GM19468 (cell line): ENCODE data around the gene KRTAP4-16.
"Not testable (repeated sequence)": the region's sequence is repeated elsewhere in the genome, so short reads cannot be mapped to it uniquely, and the experiment has no call there.

Experiments
- ATAC-seq: cut with Tn5 transposase; IDR thresholded peaks from one replicate; pipeline ENCODE4 v1.9.1; 2021; ENCODE audit warnings: mild to moderate bottlenecking, moderate library complexity, moderate number of reproducible peaks; ENCODE audit not compliant: unreplicated experiment; ENCODE audit errors: extremely low read depth

KRTAP4-16 gene

DNA sequence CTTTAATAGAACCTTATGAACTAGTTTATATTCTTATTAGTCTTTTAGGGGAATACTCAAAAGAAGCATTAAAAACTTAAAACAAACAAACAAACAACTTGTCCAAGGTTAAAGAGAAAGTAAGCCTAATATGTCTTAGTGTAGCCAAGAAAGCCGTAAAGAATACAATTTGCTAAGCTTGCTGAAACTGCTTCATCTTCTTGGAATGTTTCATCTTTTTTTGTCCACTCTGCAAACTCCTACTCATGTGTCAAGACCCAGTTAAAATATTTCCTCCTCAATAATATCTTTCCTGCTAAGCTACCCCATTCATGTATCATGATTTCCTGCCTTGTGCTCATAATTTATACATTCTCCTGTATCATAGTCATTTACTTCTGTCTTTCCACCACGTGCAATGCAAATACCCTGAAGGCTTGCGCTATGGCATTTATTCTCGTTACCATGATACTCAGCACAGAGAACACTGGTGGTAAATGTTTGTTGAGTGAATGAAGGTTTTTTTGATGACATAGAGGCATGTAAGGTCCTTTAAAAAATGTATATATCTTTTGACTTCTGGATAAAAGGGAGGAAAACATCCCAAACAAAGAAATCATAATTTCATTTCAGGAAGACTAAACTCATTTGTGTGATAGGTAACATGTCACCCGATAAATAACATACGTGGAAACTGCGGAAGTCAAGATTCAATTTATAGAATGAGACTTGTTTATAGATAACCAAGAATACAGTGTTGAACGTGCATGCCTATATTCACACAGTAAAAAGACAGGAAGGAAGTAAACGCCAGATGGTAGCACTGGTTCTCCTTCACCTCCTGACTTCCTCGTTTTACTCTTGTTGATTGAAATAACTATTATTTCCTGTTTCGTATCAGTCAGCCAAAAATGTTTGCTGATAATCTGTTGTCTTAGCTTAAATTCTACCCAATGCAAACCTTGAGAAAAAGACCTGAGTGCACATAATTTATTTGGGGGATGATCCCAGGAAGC lies 18.0 kb upstream of the KRTAP4-16 start:
- not testable (repeated sequence) for ATAC-seq

- ATAC-seq = no peak
These were observed 16.7 kb upstream of the KRTAP4-16 start for GRCh38 chr17:41118721-41119120.

- ATAC-seq = not testable (repeated sequence)
These were observed 15.9 kb upstream of the KRTAP4-16 start, which contains the start of gene KRTAP4-11 for GRCh38 chr17:41117846-41118386. TSS of gene KRTAP4-11 (minus strand) at chr17:41118373. CDS start at chr17:41118315, 58 bp downstream.

DNA sequence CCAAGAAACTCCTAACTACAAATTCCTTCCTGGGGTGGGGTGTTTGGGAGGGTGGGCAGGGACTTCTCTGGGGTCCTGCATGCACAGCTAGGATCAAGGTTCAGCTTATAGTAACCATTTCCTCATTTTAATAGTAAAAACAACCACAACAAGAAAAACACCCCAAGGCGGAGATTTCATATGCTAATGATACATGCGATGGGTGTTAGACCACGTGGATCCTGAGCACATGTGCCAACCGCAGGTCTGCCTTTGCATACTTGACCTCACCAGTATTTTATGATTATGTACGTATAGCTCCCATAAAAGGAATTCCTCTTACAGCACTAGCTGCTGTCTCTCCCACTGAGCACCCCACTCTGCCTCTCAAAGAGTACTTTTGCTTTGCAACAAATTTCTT lies 14.3 kb upstream of the KRTAP4-16 start:
- no peak for ATAC-seq

DNA sequence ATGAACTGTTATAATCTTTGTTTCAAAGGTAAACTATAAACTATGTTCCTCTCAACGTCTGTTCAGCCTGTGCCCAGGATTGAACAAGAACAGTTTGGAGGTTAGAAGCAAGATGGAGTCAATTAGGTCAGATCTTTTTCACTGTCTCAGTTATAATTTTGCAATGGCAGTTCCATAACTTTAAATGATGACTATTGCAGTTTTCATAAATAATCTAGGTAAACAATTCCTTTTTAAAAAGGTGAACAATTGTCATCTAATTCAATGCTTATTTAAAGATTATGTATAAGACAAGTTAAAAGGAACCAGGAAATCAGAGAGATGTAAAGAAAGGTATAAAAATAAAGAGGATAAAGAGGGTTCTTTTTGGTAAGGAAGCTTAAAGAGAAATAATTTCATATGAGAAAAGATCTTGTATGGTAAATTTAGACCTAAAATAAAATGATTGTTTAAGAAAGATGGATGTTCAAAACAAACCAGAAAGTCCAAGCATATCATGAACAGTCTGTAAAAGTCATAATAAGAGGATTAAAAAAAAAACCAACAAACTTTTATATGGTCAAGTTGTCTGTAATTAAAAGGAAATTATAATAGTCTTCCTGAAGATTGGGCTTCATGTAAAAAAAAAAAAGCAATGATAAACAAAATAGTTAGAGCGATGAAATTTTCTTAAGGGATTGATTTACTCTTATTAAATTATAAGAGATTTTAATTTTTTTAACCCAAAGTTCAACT lies 9.3 kb upstream of the KRTAP4-16 start:
- no peak for ATAC-seq

DNA sequence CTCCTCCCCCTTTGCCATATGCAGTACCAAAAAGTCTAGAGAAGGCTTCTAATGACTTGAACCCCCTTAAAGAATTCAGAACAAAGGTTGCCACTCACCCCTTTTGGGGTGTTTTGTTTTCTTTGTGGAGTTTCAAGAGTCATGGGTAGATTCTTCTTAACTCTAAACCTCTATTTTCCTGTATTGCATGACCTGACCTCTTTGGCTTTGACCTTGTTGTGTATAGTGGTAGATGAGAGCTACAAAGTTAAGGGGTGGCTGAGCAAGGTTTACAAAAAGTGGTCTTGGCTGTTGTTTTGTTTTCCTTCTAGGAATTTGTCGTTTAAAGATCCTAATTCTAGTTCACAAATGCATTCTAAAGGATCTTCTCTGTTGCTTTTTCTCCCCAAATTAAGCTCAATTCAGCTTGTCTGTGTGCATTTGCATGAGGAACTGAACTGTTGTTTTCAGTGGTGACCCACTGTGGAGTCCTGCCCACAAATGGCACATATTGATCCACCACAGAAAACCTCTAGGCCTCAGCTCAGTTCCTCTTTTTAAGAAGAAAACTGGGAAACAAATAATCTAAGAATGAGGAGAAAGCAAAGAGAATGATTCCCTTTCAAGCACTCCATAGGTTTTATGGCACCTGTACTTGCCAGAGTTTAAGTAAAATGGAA lies 6.8 kb upstream of the KRTAP4-16 start:
- not testable (repeated sequence) for ATAC-seq

DNA sequence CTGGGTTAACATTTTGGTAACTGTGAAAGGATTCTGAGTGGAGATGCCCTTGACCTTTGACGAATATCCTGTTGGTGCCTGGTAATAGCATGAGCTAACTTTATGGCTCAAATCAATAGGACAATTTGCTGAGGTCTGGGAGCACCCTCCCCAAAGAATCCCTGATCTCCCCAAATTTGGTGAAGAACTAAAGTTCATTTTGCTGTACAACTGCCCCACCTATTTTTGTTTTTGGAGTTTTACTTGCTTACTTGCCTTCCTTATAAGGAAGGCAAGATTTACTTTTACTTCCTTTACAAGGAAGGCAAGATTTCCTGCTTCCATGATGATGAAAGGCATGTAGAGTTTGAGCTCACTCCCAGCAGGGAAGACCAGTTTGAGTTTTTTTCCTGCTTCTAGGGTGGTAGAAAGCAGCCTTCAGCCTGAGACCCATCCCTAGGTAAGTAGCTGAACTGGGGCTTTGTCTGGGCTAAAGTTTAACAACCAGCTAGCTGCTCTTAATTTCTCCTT lies 6.0 kb upstream of the KRTAP4-16 start:
- no peak for ATAC-seq

DNA sequence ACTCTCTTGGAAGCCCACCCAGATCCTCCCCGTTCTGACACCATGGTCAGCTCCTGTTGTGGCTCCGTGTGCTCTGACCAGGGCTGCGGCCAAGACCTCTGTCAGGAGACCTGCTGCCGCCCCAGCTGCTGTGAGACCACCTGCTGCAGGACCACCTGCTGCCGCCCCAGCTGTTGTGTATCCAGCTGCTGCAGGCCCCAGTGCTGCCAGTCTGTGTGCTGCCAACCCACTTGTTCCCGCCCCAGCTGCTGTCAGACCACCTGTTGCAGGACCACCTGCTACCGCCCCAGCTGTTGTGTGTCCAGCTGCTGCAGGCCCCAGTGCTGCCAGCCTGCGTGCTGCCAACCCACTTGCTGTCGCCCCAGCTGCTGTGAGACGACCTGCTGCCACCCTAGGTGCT lies 3.3 kb upstream of the KRTAP4-16 start, which contains the start of gene KRTAP4-9:
Gene KRTAP4-9 (plus strand): TSS at position 43 of the 400 bp plus-strand sequence. CDS start 0 bp downstream, at position 43.
- ATAC-seq = not testable (repeated sequence)

- not testable (repeated sequence) for ATAC-seq
These were observed 2.5 kb upstream of the KRTAP4-16 start for GRCh38 chr17:41104386-41105038.

- no peak for ATAC-seq
These were observed 1.9 kb upstream of the KRTAP4-16 start for GRCh38 chr17:41103896-41104295.

GRCh38 chr17:41099682-41100480 lies 2.1 kb downstream of the KRTAP4-16 start:
- ATAC-seq = not testable (repeated sequence)

- no peak for ATAC-seq
These were observed 3.5 kb downstream of the KRTAP4-16 start for GRCh38 chr17:41098481-41098880.

DNA sequence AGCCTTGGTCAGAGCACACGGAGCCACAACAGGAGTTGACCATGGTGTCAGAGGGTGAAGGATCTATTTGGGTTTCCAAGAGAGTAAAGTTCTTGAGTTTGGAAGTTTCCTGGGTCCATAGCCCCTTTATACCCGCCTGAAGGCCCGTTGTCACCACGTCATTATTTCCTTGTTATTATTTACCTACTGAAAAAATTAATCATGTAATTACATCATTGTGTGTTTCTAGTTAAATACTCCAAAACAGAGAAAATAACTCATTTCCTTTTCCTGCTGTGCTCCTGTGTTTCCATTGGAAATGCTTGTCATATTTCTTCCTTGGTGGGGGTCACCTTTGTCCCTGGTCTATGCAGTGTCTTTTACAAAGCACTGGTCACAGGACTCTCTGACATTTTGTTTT lies 4.0 kb downstream of the KRTAP4-16 start, which contains the start of gene KRTAP4-8:
Gene KRTAP4-8 (minus strand): TSS at position 101 of the 400 bp plus-strand sequence. CDS start 58 bp downstream, at position 43.
- no peak for ATAC-seq

DNA sequence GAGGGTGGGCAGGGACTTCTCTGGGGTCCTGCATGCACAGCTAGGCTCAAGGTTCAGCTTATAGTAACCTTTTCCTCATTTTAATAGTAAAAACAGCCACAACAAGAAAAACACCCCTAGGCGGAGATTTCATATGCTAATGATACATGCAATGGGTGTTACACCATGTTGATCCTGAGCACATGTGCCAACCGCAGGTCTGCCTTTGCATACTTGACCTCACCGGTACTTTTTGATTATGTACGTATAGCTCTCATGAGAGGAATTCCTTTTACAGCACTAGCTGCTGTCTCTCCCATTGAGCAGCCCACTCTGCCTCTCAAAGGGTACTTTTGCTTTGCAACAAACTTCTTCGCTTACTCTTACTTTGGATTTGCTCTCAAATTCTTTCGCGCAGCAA lies 6.0 kb downstream of the KRTAP4-16 start:
- no peak for ATAC-seq

- ATAC-seq = not testable (repeated sequence)
These were observed 13.2 kb downstream of the KRTAP4-16 start for GRCh38 chr17:41088760-41089352.

- not testable (repeated sequence) for ATAC-seq
These were observed 17.7 kb downstream of the KRTAP4-16 start, which contains the start of gene KRTAP4-7 for GRCh38 chr17:41084100-41084856. TSS of gene KRTAP4-7 (plus strand) at chr17:41084150. CDS start at chr17:41084207, 57 bp downstream.

DNA sequence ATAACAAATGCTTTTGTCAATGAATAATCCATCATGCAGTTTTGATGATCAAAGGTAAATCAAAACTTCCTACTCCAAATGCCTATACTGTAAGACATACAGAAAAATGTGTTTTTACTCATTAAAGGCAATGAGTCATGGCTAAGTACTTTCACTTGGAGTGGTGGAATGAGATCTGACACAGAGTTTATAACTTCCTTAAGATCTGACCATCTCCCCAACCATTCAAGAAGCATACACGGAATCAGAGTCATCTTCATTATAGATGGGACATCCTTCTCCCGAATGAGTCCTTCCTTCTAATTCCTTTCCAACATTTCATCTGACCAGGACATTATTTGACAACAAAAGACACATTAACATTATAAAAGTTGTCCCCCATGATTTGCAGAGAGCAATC lies 18.6 kb downstream of the KRTAP4-16 start:
- not testable (repeated sequence) for ATAC-seq
